NCI-H2196 treated with DMSO at 0.1 percent for 48 hours (cell line): ENCODE data around the gene KRT1.

Source experiments
- DNase-seq: peaks from one replicate; lab custom pipeline; 2025; ENCODE audit not compliant: unreplicated experiment; lab: John Stamatoyannopoulos, UW

Gene KRT1

GRCh38 chr12:52662918-52663229 is 17.3 kb downstream of the KRT1 start:
- no peak for DNase-seq

GRCh38 chr12:52662093-52662917 is 17.9 kb downstream of the KRT1 start:
- DNase-seq, result no peak

- DNase-seq, result no peak
These were observed 18.5 kb downstream of the KRT1 start for GRCh38 chr12:52661668-52662067.

GRCh38 chr12:52660934-52661499 is 19.2 kb downstream of the KRT1 start:
- no peak for DNase-seq

GRCh38 chr12:52659951-52660350 is 20.3 kb downstream of the KRT1 start:
- no peak for DNase-seq

GRCh38 chr12:52659395-52659794 is 20.8 kb downstream of the KRT1 start:
- no peak for DNase-seq

GRCh38 chr12:52658196-52658595 is 22.0 kb downstream of the KRT1 start:
- no peak for DNase-seq

GRCh38 chr12:52657250-52657902 is 22.8 kb downstream of the KRT1 start:
- no peak for DNase-seq

- no peak for DNase-seq
These were observed 23.6 kb downstream of the KRT1 start for GRCh38 chr12:52656616-52657015.

- DNase-seq, result no peak
These were observed 24.5 kb downstream of the KRT1 start for GRCh38 chr12:52655720-52656124.

GRCh38 chr12:52655251-52655650 is 25.0 kb downstream of the KRT1 start:
- DNase-seq, result no peak

- no peak for DNase-seq
These were observed 28.4 kb downstream of the KRT1 start, which contains the start of gene KRT2 for GRCh38 chr12:52651726-52652261. Gene KRT2, minus strand, starts transcription at chr12:52652211. Its CDS starts 69 bp downstream, at chr12:52652142.

- no peak for DNase-seq
These were observed 29.6 kb downstream of the KRT1 start for GRCh38 chr12:52650520-52651081.

GRCh38 chr12:52649066-52649465 is 31.1 kb downstream of the KRT1 start:
- DNase-seq, result no peak

GRCh38 chr12:52648012-52648550 is 32.1 kb downstream of the KRT1 start:
- no peak for DNase-seq

GRCh38 chr12:52647601-52648000 is 32.6 kb downstream of the KRT1 start:
- no peak for DNase-seq

GRCh38 chr12:52646613-52647012 is 33.6 kb downstream of the KRT1 start:
- no peak for DNase-seq

GRCh38 chr12:52645982-52646381 is 34.2 kb downstream of the KRT1 start:
- DNase-seq, result no peak

GRCh38 chr12:52645120-52645761 is 35.0 kb downstream of the KRT1 start:
- DNase-seq, result no peak

GRCh38 chr12:52644078-52644415 is 36.2 kb downstream of the KRT1 start:
- DNase-seq, result no peak
